GM18861 (cell line): ENCODE measurements around the gene FOXG1.

ENCODE experiments used
- ATAC-seq: cut with Tn5 transposase; IDR thresholded peaks from one replicate; pipeline ENCODE4 v1.9.1; 2021; ENCODE audit not compliant: unreplicated experiment

Gene FOXG1

GRCh38 chr14:28774764-28775735 lies 8.5 kb downstream of the FOXG1 start:
- no peak for ATAC-seq

DNA sequence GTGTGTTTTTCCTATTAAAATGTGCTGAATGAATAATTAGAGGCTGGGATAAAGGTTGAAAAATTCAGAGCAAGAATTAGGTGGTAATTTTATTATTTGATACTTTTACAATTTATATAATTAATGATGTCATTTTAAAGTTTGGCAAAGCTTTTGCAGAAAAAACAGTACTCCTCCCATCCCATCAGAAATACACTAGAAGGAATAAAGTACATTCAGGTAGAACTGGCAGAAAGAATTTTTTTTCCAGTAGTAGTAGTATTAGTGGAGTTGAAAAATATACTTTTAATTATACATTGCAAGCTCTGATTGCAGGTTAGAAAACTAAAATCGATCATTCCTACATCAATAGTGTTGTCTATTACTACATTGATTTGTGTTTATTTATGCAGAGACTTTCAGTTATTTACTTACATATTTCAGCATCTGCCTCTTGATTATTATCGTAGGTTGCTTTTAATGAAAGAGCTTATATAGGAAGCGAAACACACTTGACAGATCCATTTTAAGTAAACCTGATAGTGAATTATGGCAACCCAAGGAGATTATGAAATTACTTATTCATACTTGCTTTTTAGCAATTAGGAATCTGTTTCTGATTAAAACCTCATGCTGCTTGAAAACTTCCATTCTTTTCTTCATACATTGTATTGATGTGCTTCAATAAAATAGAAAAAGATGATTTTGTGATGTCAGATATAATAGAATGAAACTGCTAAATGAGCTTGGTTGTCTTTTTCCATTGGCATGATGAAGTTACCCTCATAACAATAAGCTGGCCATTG lies 10.1 kb downstream of the FOXG1 start:
- no peak for ATAC-seq

- no peak for ATAC-seq
Observed at GRCh38 chr14:28777471-28778137, 11.0 kb downstream of the FOXG1 start.

DNA sequence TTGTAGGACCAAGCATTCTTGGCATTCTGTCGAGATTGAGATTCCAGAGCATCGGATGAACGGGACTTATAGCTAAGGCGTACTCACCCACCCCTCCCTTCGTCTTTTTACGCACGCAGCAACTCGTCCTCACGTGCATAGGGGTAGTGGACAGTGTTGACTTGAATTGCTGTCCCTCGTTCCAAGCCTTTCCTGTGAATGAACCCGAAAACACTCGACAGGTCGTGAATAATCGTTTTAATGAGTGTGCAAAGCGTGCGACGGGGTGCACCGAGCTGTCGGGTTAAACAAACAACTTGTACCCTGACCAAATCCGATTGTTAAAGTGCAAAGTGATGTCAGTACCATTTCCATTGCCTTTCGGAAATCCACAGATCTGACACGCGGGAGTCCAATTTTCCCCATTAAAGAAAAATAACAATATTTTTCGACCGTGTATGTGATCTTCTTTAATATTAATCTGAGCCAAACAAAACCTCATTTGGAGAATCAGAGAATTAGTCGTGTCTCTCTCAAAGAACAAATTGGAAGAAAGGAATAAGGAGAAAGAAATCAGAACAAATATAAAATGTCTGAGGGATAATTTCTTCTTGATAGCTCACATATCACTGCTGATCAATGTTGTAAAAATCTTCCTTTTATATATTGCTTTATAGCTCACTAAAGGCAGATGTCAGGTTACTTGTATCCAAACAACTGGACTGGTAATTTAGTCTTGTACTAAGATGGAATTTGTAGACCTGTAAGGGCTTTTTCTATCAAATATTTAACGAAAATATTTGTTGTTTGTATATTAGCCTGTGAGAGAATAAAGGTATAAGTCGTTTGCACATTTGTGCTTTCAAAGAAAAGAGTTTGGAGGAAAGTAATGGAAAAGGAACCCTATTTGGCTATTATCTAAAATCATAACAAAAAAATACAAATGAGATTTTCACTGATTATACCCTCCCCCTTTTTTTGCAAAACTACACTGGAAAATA lies 11.8 kb downstream of the FOXG1 start:
- ATAC-seq: no peak

DNA sequence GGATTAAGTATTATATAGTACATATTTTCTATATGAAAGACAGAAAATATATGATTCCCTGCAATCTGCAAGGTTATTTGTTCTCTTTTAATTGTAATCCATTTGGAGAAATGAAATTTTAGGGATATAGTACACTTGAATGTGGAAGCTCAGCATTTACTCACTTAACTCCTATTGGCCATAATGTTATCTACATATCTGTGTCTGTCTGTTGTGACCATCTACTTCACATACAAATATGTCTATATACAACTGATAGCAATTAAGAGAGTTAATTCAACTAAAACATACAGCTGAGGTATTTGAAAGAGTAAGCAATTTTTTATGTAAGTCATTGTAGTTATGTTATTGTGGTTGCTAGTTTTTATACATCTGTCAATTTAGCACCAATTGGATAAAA lies 12.9 kb downstream of the FOXG1 start:
- ATAC-seq: no peak

DNA sequence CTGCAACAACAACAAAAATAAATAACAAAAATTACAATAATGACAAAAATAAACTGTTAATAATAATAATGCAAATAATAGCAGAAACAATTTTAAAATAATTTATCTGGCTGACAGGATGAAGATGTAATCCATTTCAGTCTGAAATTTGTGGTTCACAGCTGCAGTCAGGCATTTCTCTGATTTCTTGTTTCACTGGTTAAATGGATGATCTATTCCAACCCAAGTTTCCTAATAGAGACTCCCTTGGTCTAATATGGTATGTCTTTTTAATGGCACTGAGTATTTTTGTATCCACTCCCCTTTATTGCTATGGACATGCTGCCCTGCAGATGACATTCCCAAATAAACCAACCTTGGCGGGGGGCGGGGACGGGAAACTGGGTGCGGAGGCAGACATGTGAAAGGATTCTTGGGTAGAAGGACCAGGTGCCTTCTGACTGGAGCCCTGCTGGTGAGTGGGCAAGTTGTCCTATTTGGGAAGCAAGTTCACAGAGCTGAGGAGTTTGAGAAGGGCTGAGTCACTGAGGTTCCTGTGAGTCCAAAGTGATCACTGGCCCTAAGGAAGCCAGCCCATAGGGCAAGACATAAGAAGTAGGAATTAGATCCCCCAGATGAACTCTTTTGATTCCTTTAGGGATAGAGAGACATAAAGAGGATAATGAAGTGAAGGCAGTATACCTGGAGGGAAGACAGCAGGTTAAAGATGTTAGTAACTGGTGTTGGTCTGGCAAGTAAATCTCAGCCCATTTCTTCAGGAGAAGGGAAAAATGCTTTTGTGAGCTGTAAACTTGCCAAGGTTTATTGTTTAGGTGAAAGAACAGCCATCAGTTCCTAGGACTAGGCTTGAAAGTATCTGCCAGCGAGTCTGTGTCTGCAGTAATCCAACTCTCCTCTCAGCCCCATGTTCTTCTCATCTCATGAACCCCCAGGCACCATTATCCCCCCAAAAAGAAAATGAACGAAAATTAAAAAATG lies 14.5 kb downstream of the FOXG1 start:
- no peak for ATAC-seq

- no peak for ATAC-seq
Observed at GRCh38 chr14:28782301-28782700, 15.7 kb downstream of the FOXG1 start.

- no peak for ATAC-seq
Observed at GRCh38 chr14:28783664-28784063, 17.1 kb downstream of the FOXG1 start.

- ATAC-seq: no peak
Observed at GRCh38 chr14:28784096-28785048, 17.8 kb downstream of the FOXG1 start.

DNA sequence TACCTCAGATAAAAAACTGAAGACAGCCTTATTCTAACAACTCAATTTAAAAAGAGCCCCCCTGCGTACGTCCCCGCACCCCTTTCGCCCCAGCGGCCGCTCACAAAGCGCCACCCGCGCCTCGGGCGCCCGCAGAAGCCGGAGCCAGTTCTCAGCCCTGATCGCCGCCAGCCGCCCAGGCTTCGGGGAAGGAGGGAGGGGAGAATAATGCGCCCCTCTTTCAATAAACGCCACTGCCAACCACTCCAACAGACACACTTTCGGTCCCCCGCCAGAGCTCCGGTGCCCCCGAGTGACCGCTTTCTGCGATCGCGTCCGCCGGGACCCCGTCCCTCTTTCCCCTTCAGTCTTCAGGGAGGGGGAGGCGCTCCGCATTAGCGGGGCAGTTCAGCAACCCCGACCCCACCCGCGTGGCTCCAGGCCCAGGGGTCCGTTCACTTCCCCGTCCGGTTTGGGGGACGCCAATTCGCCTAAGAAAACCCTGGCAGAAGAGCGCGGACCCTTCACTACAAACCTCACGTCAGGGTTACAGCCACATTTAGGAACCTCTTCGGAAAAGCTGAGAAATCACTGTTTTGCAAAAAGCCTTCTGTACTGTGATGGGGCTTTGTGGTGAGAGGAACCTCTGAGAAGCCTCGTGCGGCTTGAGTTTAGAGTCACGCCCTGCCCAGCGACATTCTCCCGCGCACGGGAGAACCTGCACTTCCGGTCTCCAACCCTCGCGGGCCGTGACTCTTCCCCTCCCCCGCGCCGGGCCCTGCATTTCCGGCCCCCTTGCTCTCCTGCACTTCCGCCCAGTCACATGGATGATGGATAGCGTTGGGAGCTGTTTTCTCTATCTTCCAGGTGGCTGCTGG lies 18.7 kb downstream of the FOXG1 start:
- no peak for ATAC-seq

GRCh38 chr14:28807518-28807917 lies 40.9 kb downstream of the FOXG1 start:
- no peak for ATAC-seq

DNA sequence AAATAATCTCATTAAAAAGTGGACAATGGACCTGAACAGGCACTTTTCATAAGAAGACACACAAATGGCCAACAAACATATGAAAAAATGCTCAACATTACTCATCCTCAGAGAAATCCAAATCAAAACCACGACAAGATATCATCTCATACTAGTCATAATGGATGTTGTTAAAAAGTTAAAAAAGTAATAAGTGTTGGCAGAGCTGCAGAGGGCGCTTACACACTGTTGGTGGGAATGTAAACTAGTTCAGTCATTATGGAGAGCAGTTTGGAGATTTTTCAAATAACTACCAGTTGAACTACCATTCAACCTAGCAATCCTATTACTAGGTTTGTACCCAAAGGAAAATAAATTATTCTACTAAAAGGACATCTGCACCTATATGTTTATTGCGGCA lies 47.2 kb downstream of the FOXG1 start:
- ATAC-seq: no peak
